A549 treated with AZD9567 at 1 μM for 4 hours (cell line): Measurements from ENCODE around the gene UBE2U. TPM values are rescaled to one million over a fixed set of nuclear protein-coding genes. Genes with fewer than 3 reads are reported as not detected.

Experiments used
- total RNA-seq: library from RNA; stranded (reverse); fragments of 200-300 nt; extraction: Qiagen RNA extraction; gene quantifications from 5 replicates; pipeline ENCODE4 v1.2.3, GENCODE V29; 2022; ENCODE audit not compliant: insufficient read depth

The UBE2U gene, protein sequence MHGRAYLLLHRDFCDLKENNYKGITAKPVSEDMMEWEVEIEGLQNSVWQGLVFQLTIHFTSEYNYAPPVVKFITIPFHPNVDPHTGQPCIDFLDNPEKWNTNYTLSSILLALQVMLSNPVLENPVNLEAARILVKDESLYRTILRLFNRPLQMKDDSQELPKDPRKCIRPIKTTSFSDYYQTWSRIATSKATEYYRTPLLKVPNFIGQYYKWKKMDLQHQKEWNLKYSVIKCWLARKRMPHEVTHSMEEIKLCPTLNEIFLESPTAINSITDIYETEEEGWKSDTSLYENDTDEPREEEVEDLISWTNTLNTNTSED
- total RNA-seq = not detected in 5 replicates

DNA sequence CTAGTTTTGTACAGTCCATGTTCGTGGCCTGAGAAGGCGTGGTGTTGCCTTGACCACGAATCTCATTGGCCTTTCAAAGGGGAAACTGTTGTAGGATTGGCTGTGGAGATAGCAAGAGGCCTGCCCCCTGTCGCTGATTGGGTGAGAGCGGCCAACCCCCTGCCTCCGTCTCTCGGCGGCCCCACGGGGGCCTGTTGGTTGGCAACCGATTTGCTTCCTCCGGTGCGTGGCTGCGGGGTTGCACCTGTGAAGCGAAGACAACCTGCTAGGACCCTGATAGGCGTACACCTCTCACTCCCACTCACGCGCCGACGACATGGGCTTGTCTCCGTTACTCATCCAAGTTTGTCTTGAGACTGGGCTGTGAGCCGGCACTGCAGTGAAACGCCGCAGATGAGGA is at the start of gene UBE2U:
TSS of gene UBE2U (plus strand) at position 204 of the 400 bp plus-strand sequence. CDS start 428 bp downstream, outside the sequence.

